HEK293 (cell line): ENCODE results near the gene SNX7.

ENCODE experiments used
- CTCF ChIA-PET: fragments of 350-600 bp; formaldehyde crosslinking; extraction: SDS; loops from one replicate; lab custom pipeline; 2021; ENCODE audit warnings: antibody characterized with exemption; lab: Yijun Ruan, JAX
- POLR2A ChIA-PET: fragments of 300-600 bp; formaldehyde crosslinking; extraction: SDS; loops from one replicate; lab custom pipeline; 2020; ENCODE audit warnings: antibody characterized with exemption, inconsistent platforms; lab: Yijun Ruan, JAX
- H3K27ac ChIP-seq: fragments of 200-500 bp; sonication (Bioruptor generic); 2 replicates; pipeline ENCODE4 v1.5.1; 2014; ENCODE audit warnings: low read depth, low read length, control low read depth, inconsistent platforms; ENCODE audit errors: extremely low read depth
- H3K36me3 ChIP-seq, 2 experiments: fragments of 200-500 bp in 1 of 2; sonication (Bioruptor generic) in 1 of 2; 1 replicate in 1 of 2; 2 replicates in 1 of 2; pipeline ENCODE4 v1.5.1; 2014 to 2017; ENCODE audit warnings: inconsistent platforms in 2 of 2, low read length in 2 of 2; ENCODE audit not compliant: control insufficient read depth in 2 of 2, insufficient read depth in 1 of 2
- H3K4me1 ChIP-seq: fragments of 200-500 bp; sonication (Bioruptor generic); 2 replicates; pipeline ENCODE4 v1.5.1; 2014; ENCODE audit warnings: mild to moderate bottlenecking, low read length, inconsistent platforms; ENCODE audit not compliant: control insufficient read depth, insufficient read depth
- H3K4me3 ChIP-seq: 2 replicates; pipeline ENCODE4 v1.5.1; 2011; ENCODE audit warnings: low read depth, mild to moderate bottlenecking, control low read depth, low read length, moderate library complexity
- H3K9me3 ChIP-seq: fragments of 200-500 bp; sonication (Bioruptor generic); 2 replicates; pipeline ENCODE4 v1.5.1; 2014; ENCODE audit warnings: low read depth, low read length, inconsistent platforms; ENCODE audit not compliant: control insufficient read depth, insufficient read depth
- HOXC10 ChIP-seq: sonication (generic); formaldehyde crosslinking; IDR thresholded peaks from 2 replicates; pipeline ENCODE4 v1.8.1; 2023; ENCODE audit warnings: mild to moderate bottlenecking, missing genetic modification reagents
- KLF1 ChIP-seq: fragments of 450-650 bp; formaldehyde crosslinking; IDR thresholded peaks from 2 replicates; pipeline ENCODE4 v1.5.1; 2016; ENCODE audit warnings: missing biosample characterization, missing genetic modification characterization
- KLF9 ChIP-seq: fragments of 450-650 bp; formaldehyde crosslinking; IDR thresholded peaks from 2 replicates; pipeline ENCODE4 v1.5.1; 2016; ENCODE audit warnings: missing biosample characterization, missing genetic modification characterization, low read depth
- MEIS1 ChIP-seq: sonication (generic); formaldehyde crosslinking; IDR thresholded peaks from 2 replicates; pipeline ENCODE4 v1.8.1; 2022; ENCODE audit warnings: missing genetic modification reagents, mild to moderate bottlenecking, borderline replicate concordance
- TRIM28 ChIP-seq: IDR thresholded peaks from 2 replicates; pipeline ENCODE4 v1.6.1; 2011; ENCODE audit warnings: low read length, control low read depth, borderline replicate concordance
- ZBTB20 ChIP-seq: fragments of 450-650 bp; formaldehyde crosslinking; IDR thresholded peaks from 2 replicates; pipeline ENCODE4 v1.5.1; 2016; ENCODE audit warnings: missing biosample characterization, missing genetic modification characterization
- ZIC2 ChIP-seq: fragments of 450-650 bp; formaldehyde crosslinking; IDR thresholded peaks from 2 replicates; pipeline ENCODE4 v1.5.1; 2016; ENCODE audit warnings: missing biosample characterization, missing genetic modification characterization
- ZNF19 ChIP-seq: fragments of 450-650 bp; formaldehyde crosslinking; IDR thresholded peaks from 2 replicates; pipeline ENCODE4; 2016; ENCODE audit warnings: missing biosample characterization, missing genetic modification characterization, low read depth
- ZNF292 ChIP-seq: fragments of 450-650 bp; formaldehyde crosslinking; IDR thresholded peaks from 2 replicates; pipeline ENCODE4 v1.5.1; 2016; ENCODE audit warnings: low read depth, missing biosample characterization, missing genetic modification characterization, borderline replicate concordance
- ZNF311 ChIP-seq: fragments of 450-650 bp; formaldehyde crosslinking; IDR thresholded peaks from 2 replicates; pipeline ENCODE4 v1.5.1; 2017; ENCODE audit warnings: missing biosample characterization, missing genetic modification characterization, borderline replicate concordance
- ZNF404 ChIP-seq: fragments of 450-650 bp; formaldehyde crosslinking; IDR thresholded peaks from 2 replicates; pipeline ENCODE4 v1.5.1; 2017; ENCODE audit warnings: missing biosample characterization, missing genetic modification characterization
- ZNF514 ChIP-seq: fragments of 450-650 bp; formaldehyde crosslinking; IDR thresholded peaks from 2 replicates; pipeline ENCODE4 v1.5.1; 2016; ENCODE audit warnings: missing biosample characterization, missing genetic modification characterization
- ZNF544 ChIP-seq: fragments of 450-650 bp; formaldehyde crosslinking; IDR thresholded peaks from 2 replicates; pipeline ENCODE4 v1.5.0; 2017; ENCODE audit warnings: missing biosample characterization, missing genetic modification characterization
- ZNF558 ChIP-seq: fragments of 450-650 bp; formaldehyde crosslinking; IDR thresholded peaks from 2 replicates; pipeline ENCODE4 v1.5.1; 2016; ENCODE audit warnings: missing biosample characterization, missing genetic modification characterization
- ZNF560 ChIP-seq: fragments of 450-650 bp; formaldehyde crosslinking; IDR thresholded peaks from 2 replicates; pipeline ENCODE4 v1.5.1; 2017; ENCODE audit warnings: missing biosample characterization, missing genetic modification characterization, borderline replicate concordance
- ZNF658 ChIP-seq: fragments of 450-650 bp; formaldehyde crosslinking; IDR thresholded peaks from 2 replicates; pipeline ENCODE4; 2016; ENCODE audit warnings: missing biosample characterization, missing genetic modification characterization
- ZNF792 ChIP-seq: fragments of 450-650 bp; formaldehyde crosslinking; IDR thresholded peaks from 2 replicates; pipeline ENCODE4 v1.5.1; 2016; ENCODE audit warnings: missing biosample characterization, missing genetic modification characterization
- TF ChIP-seq, protein P1 (sequence below): fragments of 450-650 bp; formaldehyde crosslinking; IDR thresholded peaks from 2 replicates; pipeline ENCODE4 v1.5.1; 2016; ENCODE audit warnings: missing biosample characterization, missing genetic modification characterization
- TF ChIP-seq, protein P2 (sequence below): fragments of 450-650 bp; formaldehyde crosslinking; IDR thresholded peaks from 2 replicates; pipeline ENCODE4 v1.5.1; 2017; ENCODE audit warnings: missing biosample characterization, mild to moderate bottlenecking, missing genetic modification characterization, moderate library complexity
- TF ChIP-seq, protein P3 (sequence below): fragments of 450-650 bp; formaldehyde crosslinking; IDR thresholded peaks from 2 replicates; pipeline ENCODE4 v1.5.1; 2016; ENCODE audit warnings: missing biosample characterization, missing genetic modification characterization
- TF ChIP-seq, protein P4 (sequence below): fragments of 450-650 bp; formaldehyde crosslinking; IDR thresholded peaks from 2 replicates; pipeline ENCODE4 v1.5.1; 2016; ENCODE audit warnings: missing biosample characterization, missing genetic modification characterization, low read depth

SNX7 gene

DNA sequence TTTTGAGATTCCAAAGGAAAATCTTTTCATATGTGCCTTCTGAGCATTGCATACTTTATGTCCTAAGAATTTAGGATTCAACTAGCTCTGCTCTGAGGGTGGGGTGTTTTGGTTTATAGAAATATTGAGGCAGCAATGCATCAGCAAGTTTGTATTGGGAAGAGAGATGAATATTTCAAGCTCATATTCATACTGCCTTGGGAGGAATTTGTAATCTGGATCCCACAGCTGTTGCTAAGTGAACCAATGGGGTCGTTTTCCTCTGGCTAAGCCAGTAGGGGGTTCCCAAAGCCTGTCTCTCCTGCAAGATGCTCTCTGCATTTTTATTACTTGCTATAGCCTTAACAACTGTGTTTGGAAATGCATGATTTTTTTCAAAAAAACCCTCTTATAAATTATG is 130.6 kb downstream of the SNX7 start:
- H3K4me1 ChIP-seq, result no peaks in the 10 kb centered on the region
- POLR2A ChIA-PET, result no interaction called here
- no peak overlapping the region for H3K4me3 ChIP-seq
- CTCF ChIA-PET, result interaction anchor here (0.7 kb wide), 3 partner anchors 38 to 119 kb away, joined by 3 to 4 read pairs (median 4); no protein-coding TSS in a partner anchor
- no peak overlapping the region for H3K27ac ChIP-seq
- no peaks in the 10 kb centered on the region for H3K36me3 ChIP-seq
- no peaks in the 10 kb centered on the region for H3K9me3 ChIP-seq
- TF ChIP-seq ZNF560 (no peak), KLF1 (tag by site-specific recombination) (no peak), ZIC2 (tag by site-specific recombination) (no peak), MEIS1 (CRISPR knock-in tag) (no peak), ZNF544 (no peak), ZBTB20 (no peak), ZNF311 (no peak), ZNF658 (no peak), TRIM28 (no peak), HOXC10 (no peak), ZNF558 (tag by site-specific recombination) (no peak), KLF9 (no peak), ZNF792 (no peak), ZNF19 (no peak), ZNF404 (tag by site-specific recombination) (no peak), ZNF292 (tag by site-specific recombination) (no peak)
- TF ChIP-seq, protein P1, sequence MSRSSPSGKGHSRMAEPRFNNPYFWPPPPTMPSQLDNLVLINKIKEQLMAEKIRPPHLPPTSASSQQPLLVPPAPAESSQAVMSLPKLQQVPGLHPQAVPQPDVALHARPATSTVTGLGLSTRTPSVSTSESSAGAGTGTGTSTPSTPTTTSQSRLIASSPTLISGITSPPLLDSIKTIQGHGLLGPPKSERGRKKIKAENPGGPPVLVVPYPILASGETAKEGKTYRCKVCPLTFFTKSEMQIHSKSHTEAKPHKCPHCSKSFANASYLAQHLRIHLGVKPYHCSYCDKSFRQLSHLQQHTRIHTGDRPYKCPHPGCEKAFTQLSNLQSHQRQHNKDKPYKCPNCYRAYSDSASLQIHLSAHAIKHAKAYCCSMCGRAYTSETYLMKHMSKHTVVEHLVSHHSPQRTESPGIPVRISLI (tag by site-specific recombination), result no peak
- TF ChIP-seq, protein P2, sequence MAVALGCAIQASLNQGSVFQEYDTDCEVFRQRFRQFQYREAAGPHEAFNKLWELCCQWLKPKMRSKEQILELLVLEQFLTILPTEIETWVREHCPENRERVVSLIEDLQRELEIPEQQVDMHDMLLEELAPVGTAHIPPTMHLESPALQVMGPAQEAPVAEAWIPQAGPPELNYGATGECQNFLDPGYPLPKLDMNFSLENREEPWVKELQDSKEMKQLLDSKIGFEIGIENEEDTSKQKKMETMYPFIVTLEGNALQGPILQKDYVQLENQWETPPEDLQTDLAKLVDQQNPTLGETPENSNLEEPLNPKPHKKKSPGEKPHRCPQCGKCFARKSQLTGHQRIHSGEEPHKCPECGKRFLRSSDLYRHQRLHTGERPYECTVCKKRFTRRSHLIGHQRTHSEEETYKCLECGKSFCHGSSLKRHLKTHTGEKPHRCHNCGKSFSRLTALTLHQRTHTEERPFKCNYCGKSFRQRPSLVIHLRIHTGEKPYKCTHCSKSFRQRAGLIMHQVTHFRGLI (tag by site-specific recombination), result no peak
- TF ChIP-seq, protein P3, sequence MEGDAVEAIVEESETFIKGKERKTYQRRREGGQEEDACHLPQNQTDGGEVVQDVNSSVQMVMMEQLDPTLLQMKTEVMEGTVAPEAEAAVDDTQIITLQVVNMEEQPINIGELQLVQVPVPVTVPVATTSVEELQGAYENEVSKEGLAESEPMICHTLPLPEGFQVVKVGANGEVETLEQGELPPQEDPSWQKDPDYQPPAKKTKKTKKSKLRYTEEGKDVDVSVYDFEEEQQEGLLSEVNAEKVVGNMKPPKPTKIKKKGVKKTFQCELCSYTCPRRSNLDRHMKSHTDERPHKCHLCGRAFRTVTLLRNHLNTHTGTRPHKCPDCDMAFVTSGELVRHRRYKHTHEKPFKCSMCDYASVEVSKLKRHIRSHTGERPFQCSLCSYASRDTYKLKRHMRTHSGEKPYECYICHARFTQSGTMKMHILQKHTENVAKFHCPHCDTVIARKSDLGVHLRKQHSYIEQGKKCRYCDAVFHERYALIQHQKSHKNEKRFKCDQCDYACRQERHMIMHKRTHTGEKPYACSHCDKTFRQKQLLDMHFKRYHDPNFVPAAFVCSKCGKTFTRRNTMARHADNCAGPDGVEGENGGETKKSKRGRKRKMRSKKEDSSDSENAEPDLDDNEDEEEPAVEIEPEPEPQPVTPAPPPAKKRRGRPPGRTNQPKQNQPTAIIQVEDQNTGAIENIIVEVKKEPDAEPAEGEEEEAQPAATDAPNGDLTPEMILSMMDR (tag by site-specific recombination), result no peak

DNA sequence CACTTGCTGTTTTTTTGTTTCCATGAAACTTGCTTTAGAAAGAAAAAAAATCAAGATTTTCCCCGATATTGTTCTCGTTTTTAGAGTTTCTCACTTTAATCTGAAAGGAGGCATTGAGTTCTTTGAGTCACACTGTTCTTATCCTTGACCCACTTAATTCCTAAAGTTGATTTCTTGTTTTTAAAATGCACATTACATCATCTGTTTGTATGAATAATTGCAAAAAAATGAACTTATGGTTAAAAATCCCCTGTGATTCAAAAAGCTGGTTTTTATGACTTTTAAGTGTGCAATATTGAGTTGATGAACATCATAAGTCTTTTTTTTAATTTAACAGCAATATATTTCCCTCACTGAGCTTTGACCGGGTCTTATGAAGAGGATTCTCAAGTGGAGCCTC is 131.6 kb downstream of the SNX7 start:
- Histone ChIP-seq H3K4me1 (no peaks in the 10 kb centered on the region), H3K27ac (no peak overlapping the region), H3K9me3 (no peaks in the 10 kb centered on the region), H3K36me3 (no peaks in the 10 kb centered on the region), H3K4me3 (no peak overlapping the region)
- ChIA-PET CTCF (interaction anchor here (0.6 to 4.0 kb wide), 6 partner anchors 14 to 688 kb away, joined by 3 to 16 read pairs (median 4); no protein-coding TSS in a partner anchor), POLR2A (no interaction called here)
- TF ChIP-seq, protein P4, sequence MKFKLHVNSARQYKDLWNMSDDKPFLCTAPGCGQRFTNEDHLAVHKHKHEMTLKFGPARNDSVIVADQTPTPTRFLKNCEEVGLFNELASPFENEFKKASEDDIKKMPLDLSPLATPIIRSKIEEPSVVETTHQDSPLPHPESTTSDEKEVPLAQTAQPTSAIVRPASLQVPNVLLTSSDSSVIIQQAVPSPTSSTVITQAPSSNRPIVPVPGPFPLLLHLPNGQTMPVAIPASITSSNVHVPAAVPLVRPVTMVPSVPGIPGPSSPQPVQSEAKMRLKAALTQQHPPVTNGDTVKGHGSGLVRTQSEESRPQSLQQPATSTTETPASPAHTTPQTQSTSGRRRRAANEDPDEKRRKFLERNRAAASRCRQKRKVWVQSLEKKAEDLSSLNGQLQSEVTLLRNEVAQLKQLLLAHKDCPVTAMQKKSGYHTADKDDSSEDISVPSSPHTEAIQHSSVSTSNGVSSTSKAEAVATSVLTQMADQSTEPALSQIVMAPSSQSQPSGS (tag by site-specific recombination), result 0 out of 2 replicates have a peak, but pooled peaks have one; percentile 18
- TF ChIP-seq ZNF514 (tag by site-specific recombination), result no peak
